AG09319 (cell line): ENCODE data around the gene OPRL1.
A peak's percentile ranks its signal among the peaks of the same experiment; 100 is the strongest.

Experiments
- DNase-seq: peaks from one replicate; pipeline ENCODE4 v3.0.0-alpha.2; 2010; ENCODE audit warnings: low read depth; ENCODE audit errors: extremely low read depth
- CTCF ChIP-seq: IDR thresholded peaks from 2 replicates; pipeline ENCODE4 v1.5.1; 2011; ENCODE audit warnings: low read depth, mild to moderate bottlenecking, inconsistent platforms, low read length, moderate library complexity

Gene OPRL1

GRCh38 chr20:64058536-64058935 is 21.3 kb upstream of the OPRL1 start:
- TF ChIP-seq CTCF: no peak
- DNase-seq: no peak

- DNase-seq: no peak
- TF ChIP-seq CTCF: no peak
Observed at GRCh38 chr20:64062276-64062595, 17.6 kb upstream of the OPRL1 start.

GRCh38 chr20:64062596-64063388 is 17.1 kb upstream of the OPRL1 start, which contains the start of gene TCEA2:
Gene TCEA2 (plus strand): TSS chr20:64063198. CDS start chr20:64063313, 115 bp downstream.
- no peak for TF ChIP-seq CTCF
- peak; percentile 84 for DNase-seq

DNA sequence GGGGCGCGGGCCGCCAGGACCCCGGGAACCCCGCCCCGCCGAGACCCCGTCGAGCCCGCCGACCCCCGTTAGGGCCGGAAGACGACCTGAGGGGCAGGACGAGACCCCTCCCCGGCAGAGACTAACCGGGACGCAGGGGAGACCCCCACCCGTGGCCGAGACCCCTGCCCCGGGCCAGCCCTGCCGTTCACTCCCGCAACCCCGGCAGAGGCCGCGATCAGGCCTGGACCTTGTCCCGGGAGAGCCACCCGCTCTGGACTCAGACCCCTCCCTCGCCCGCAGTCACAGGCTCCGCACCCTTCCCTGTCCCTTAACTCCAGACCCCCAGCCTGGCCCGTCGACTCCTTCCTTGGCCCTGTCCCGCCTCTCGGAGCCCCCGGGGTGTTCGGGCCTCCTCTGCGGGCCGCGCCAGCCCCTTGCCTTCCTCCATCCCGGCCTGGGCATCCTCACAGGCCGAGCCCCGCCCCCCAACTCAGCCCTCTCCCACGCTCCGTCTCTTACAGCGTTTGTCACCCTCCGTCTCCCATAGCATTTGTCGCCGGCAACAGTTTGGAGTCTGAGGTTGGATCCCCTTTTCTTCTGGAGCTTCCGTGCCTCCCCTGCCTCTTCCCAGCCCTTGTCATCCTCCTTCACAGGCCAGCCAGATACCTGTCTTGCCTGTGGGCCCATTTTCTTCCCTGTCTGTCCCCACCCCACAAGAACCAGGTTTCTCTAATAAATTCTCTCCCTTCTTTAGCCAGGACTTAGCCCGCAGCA is 16.3 kb upstream of the OPRL1 start:
- no peak for DNase-seq
- no peak for TF ChIP-seq CTCF

DNA sequence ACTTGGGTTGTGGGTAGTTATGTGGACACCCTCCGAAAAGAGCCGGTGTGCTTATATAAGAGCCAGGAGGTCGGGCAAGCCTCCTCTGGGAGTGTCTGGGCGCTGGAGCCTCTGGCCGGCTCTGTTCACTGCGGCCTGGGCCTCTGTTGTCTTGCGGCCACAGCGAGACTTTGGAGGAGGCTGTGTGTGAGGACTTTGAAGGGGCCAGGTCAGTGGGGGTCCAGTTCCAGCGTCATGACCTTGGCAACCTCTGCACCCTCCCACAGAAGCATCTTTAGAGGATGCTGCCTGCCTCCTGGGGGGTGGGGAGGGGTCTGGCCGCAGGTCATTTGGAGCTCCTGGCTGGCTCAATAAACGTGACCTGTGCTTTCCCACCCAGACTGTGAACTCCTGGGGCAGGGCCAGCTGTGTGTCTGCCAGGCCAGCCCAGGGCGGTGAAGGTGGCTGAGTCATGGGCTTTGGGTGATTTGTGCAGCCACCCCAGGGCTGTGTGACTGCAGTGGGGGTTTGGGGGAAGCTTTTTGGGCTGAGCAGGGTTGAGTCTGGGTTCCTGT is 15.7 kb upstream of the OPRL1 start:
- no peak for TF ChIP-seq CTCF
- no peak for DNase-seq

DNA sequence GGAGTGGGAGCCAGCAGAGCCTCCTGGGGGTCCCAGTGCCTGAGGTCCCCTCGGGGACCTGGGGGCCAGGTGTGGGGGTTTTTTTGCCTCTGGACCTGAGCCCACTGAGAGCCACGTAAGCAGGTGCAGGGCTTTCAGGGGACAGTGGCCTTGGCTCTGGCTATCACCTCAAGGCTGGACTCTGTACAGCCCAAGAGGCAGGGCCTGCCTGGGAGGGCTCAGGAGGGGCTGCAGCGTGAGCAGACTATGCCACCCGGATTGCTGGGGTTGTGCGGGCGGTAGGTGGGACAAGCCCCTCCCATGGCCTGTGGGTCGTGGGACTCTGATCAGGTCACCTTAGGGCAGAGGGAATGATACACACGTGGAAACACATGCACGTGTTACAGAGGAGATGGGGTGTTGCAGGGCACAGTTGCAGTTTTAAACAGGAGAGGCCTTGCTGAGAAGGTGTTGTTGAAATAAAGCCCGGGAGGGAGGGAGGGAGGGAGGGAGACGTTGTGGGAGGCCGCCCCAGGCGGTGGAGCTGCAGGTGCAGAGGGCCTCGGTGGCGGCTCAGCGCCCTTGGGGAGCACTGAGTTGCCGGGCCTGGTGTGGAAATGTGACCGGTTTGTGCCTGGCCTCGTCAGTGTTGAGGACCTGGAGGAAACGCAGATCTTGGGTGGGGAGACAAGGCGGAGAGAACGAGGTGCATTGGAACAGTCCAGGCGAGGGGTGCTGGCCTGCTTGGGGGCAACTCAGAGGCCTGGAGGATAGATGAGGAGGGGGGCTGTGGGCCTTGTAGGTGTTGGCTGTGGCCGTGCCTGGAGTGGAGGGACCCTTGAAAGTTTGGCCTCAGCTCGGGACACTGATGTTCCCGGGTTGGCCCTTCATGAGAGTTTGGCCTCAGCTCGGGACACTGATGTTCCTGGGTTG is 14.6 kb upstream of the OPRL1 start:
- no peak for DNase-seq
- TF ChIP-seq CTCF: no peak
